SU-DHL-6 (cell line): ENCODE measurements around the gene DPH2.

ENCODE experiments used
- CTCF ChIP-seq: fragments of 200-600 bp; sonication (generic); IDR thresholded peaks from one replicate; pipeline ENCODE4 v1.5.1; 2017; ENCODE audit warnings: antibody characterized with exemption, mild to moderate bottlenecking, low read length, moderate library complexity; ENCODE audit not compliant: insufficient read depth, poor library complexity, severe bottlenecking
- EZH2phosphoT487 ChIP-seq: fragments of 200-600 bp; sonication (generic), shearing (Covaris generic); conservative IDR thresholded peaks from 2 replicates; pipeline ENCODE4 v1.6.1; 2018; ENCODE audit warnings: mild to moderate bottlenecking, antibody characterized with exemption, low read length, moderate library complexity, mixed read lengths

DNA sequence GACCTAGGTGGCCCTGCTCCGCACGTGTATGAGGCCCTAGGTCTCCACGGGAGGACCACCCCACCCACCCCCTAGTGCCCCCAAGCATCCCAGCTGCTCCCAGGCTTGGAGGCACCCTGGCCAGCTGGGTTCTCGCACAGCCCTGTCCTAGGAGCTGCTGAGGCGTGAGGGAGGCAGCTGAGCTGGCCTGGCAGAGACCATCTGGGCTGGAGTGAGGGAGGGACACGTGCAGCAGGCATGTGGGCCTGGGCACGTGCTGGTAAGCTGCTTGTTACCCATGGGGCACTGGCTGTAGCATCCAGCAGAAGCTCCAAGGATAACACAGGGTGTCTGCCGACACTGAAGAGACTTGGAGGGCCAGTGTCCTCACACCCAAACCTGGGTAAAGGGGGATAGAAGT, 51.3 kb downstream of the DPH2 start:
- TF ChIP-seq CTCF, result no peak
- no peak for TF ChIP-seq EZH2phosphoT487
